ENCODE data around the gene PFKM.

The PFKM gene

GRCh38 chr12:48191096-48191495 lies 71.9 kb downstream of the PFKM start:
- Histone ChIP-seq H3K36me3 (replicated peaks; ENCODE audit: insufficient read depth, low read length) (no peaks in the 10 kb centered on the region), H3K27ac (ENCODE audit: low read length) (no peak overlapping the region), H3K79me2 (ENCODE audit: low read length) (no peaks in the 10 kb centered on the region), H2AFZ (ENCODE audit: low read length) (no peak overlapping the region), H3K9me2 (replicated peaks; ENCODE audit: insufficient read depth, low read length) (no peaks in the 10 kb centered on the region), H3K4me2 (ENCODE audit: low read depth, low read length) (no peak overlapping the region), H3K9ac (ENCODE audit: low read length) (no peak overlapping the region), H3K9me3 (replicated peaks; ENCODE audit: insufficient read depth, low read length) (no peaks in the 10 kb centered on the region), H4K20me1 (ENCODE audit: insufficient read depth, low read length) (no peaks in the 10 kb centered on the region), H3K4me1 (ENCODE audit: low read length) (no peaks in the 10 kb centered on the region), H3K4me3 (ENCODE audit: low read length) (no peak overlapping the region), H3K27me3 (replicated peaks; ENCODE audit: insufficient read depth, low read length) (no peaks in the 10 kb centered on the region), H3F3A (ENCODE audit: insufficient read depth, low read length) (no peaks in the 10 kb centered on the region)
- DNase-seq, result no peak
- TF ChIP-seq EZH2 (optimal IDR thresholded peaks at IDR 0.05; ENCODE audit: low read depth, low read length), result no peak
- no peak for TF ChIP-seq EZH2phosphoT487 (IDR thresholded peaks at IDR 0.05; ENCODE audit: low read length)
- TF ChIP-seq CTCF (IDR thresholded peaks at IDR 0.05; ENCODE audit: low read length), result no peak

- no peak overlapping the region for H3K27ac ChIP-seq (ENCODE audit: low read length)
These were observed 73.7 kb downstream of the PFKM start for GRCh38 chr12:48192861-48193260.

DNA sequence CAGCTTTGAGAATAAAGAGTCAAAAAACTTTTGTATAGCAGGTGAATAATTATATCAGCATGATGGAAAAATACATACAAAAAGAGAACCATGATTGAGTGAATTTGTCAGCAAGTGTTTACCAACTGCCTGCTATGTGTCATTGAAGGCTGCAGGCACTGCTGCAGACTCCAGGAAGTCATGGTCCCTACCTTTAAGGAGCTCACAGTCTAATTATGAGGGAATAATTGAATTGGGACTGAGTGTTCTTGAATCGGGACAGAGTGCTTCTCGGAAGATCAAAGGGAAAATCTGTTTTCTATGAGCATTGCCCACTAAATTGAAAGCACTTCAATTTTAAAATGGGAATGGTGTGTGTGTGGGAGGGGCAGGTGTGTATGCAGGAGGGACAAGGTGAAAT lies 74.5 kb downstream of the PFKM start:
- Histone ChIP-seq H3K4me3 (ENCODE audit: low read length) (no peak overlapping the region), H3K9ac (ENCODE audit: low read length) (no peak overlapping the region), H3K36me3 (replicated peaks; ENCODE audit: insufficient read depth, low read length) (no peaks in the 10 kb centered on the region), H3K9me3 (replicated peaks; ENCODE audit: insufficient read depth, low read length) (no peaks in the 10 kb centered on the region), H3K27ac (ENCODE audit: low read length) (no peak overlapping the region), H3K9me2 (replicated peaks; ENCODE audit: insufficient read depth, low read length) (no peaks in the 10 kb centered on the region), H4K20me1 (ENCODE audit: insufficient read depth, low read length) (no peaks in the 10 kb centered on the region), H3K4me2 (ENCODE audit: low read depth, low read length) (no peak overlapping the region), H3K4me1 (ENCODE audit: low read length) (no peaks in the 10 kb centered on the region), H2AFZ (ENCODE audit: low read length) (no peak overlapping the region), H3K27me3 (replicated peaks; ENCODE audit: insufficient read depth, low read length) (no peaks in the 10 kb centered on the region), H3F3A (ENCODE audit: insufficient read depth, low read length) (peaks cover 11% of the 10 kb centered on the region), H3K79me2 (ENCODE audit: low read length) (peaks cover under 1% of the 10 kb centered on the region; the same call in 1 of the 2 replicates)
- no peak for DNase-seq
- no peak for TF ChIP-seq EZH2 (optimal IDR thresholded peaks at IDR 0.05; ENCODE audit: low read depth, low read length)
- TF ChIP-seq EZH2phosphoT487 (IDR thresholded peaks at IDR 0.05; ENCODE audit: low read length), result no peak
- TF ChIP-seq CTCF (IDR thresholded peaks at IDR 0.05; ENCODE audit: low read length), result no peak

More at GRCh38 chr12:48192861-48193260, 73.7 kb downstream of the PFKM start:
- no peak overlapping the region for H3K9ac ChIP-seq (ENCODE audit: low read length)
- no peak overlapping the region for H3K4me2 ChIP-seq (ENCODE audit: low read depth, low read length)
- H4K20me1 ChIP-seq (ENCODE audit: insufficient read depth, low read length), result no peaks in the 10 kb centered on the region
- H3K4me1 ChIP-seq (ENCODE audit: low read length), result no peaks in the 10 kb centered on the region
- no peaks in the 10 kb centered on the region for H3K36me3 ChIP-seq (replicated peaks; ENCODE audit: insufficient read depth, low read length)
- no peaks in the 10 kb centered on the region for H3K9me3 ChIP-seq (replicated peaks; ENCODE audit: insufficient read depth, low read length)
- H2AFZ ChIP-seq (ENCODE audit: low read length), result no peak overlapping the region
- no peak for DNase-seq
- no peaks in the 10 kb centered on the region for H3K79me2 ChIP-seq (ENCODE audit: low read length)
- H3F3A ChIP-seq (ENCODE audit: insufficient read depth, low read length), result peaks cover 10% of the 10 kb centered on the region
- no peak for TF ChIP-seq EZH2phosphoT487 (IDR thresholded peaks at IDR 0.05; ENCODE audit: low read length)
- no peak for TF ChIP-seq CTCF (IDR thresholded peaks at IDR 0.05; ENCODE audit: low read length)
- no peak for TF ChIP-seq EZH2 (optimal IDR thresholded peaks at IDR 0.05; ENCODE audit: low read depth, low read length)
- no peaks in the 10 kb centered on the region for H3K9me2 ChIP-seq (replicated peaks; ENCODE audit: insufficient read depth, low read length)
- H3K27me3 ChIP-seq (replicated peaks; ENCODE audit: insufficient read depth, low read length), result no peaks in the 10 kb centered on the region
- H3K4me3 ChIP-seq (ENCODE audit: low read length), result no peak overlapping the region
